ENCODE results near the gene CCDC117.
A peak's percentile ranks its signal among the peaks of the same experiment; 100 is the strongest.

The CCDC117 gene

DNA sequence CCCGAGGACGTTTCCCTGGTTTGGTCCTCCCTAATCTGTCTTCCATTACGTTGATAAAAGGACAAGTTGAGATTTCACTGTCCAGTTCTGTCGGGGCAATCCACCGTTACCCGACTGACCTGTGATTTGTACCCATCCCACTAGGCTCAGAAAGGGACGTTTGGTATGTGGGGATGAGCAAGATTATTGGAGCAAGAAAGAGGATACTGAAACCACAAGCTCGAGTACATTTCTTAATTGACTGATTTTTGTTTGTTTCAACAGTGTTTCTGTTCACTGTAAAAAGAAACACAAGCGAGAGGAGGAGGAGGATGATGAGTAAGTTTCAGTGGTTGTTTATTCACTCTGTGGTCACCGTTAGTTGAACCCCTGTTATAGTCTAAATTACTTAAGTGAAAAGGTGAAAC, 969 bp downstream of the CCDC117 start:
- Histone ChIP-seq H3F3A (ENCODE audit: insufficient read depth) (no peaks in the 10 kb centered on the region), H2AFZ (ENCODE audit: low read depth, low read length, severe bottlenecking) (peak overlapping the region; percentile 65), H3K4me3 (ENCODE audit: insufficient read depth, low read length, poor library complexity, severe bottlenecking) (peak overlapping the region; percentile 87), H3K27me3 (ENCODE audit: low read length) (no peaks in the 10 kb centered on the region), H3K9ac (ENCODE audit: low read length) (peak overlapping the region; percentile 68), H3K9me3 (ENCODE audit: insufficient read depth, low read length) (no peaks in the 10 kb centered on the region), H3K9me2 (replicated peaks; ENCODE audit: insufficient read depth, low read length) (no peaks in the 10 kb centered on the region), H4K20me1 (ENCODE audit: low read depth, low read length) (no peaks in the 10 kb centered on the region), H3K4me2 (ENCODE audit: low read depth, low read length, poor library complexity, severe bottlenecking) (peak overlapping the region; percentile 82), H3K79me2 (ENCODE audit: insufficient read depth, low read length) (peaks cover 37% of the 10 kb centered on the region), H3K36me3 (ENCODE audit: low read length) (no peaks in the 10 kb centered on the region), H3K27ac (ENCODE audit: low read depth, low read length) (peak overlapping the region; percentile 11)
- TF ChIP-seq, protein P1, sequence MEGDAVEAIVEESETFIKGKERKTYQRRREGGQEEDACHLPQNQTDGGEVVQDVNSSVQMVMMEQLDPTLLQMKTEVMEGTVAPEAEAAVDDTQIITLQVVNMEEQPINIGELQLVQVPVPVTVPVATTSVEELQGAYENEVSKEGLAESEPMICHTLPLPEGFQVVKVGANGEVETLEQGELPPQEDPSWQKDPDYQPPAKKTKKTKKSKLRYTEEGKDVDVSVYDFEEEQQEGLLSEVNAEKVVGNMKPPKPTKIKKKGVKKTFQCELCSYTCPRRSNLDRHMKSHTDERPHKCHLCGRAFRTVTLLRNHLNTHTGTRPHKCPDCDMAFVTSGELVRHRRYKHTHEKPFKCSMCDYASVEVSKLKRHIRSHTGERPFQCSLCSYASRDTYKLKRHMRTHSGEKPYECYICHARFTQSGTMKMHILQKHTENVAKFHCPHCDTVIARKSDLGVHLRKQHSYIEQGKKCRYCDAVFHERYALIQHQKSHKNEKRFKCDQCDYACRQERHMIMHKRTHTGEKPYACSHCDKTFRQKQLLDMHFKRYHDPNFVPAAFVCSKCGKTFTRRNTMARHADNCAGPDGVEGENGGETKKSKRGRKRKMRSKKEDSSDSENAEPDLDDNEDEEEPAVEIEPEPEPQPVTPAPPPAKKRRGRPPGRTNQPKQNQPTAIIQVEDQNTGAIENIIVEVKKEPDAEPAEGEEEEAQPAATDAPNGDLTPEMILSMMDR (IDR thresholded peaks at IDR 0.05; ENCODE audit: insufficient read depth, low read length, poor library complexity, severe bottlenecking) = no peak
- no peak for TF ChIP-seq EZH2phosphoT487 (conservative IDR thresholded peaks at IDR 0.05; ENCODE audit: low read length)

DNA sequence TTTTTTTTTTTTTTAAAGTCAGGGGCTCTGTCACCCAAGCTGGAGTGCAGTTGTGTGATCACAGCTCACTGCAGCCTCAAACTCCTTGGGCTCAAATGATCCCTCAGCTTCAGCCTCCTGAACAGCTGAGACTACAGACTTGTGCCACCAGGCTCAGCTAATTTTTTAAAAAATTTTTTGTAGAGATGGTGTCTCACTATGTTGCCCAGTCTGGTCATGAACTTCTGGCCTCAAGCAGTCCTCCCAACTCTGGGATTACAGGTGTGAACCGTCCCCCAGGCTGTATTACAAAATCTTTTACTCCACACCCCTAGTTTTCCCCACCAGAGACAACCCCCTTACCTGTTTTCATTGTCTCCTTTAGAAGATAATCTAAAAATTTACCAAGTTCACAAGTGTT, 1.9 kb downstream of the CCDC117 start:
- no peaks in the 10 kb centered on the region for H3K9me2 ChIP-seq (replicated peaks; ENCODE audit: insufficient read depth, low read length)
- no peak for TF ChIP-seq EZH2phosphoT487 (conservative IDR thresholded peaks at IDR 0.05; ENCODE audit: low read length)
- TF ChIP-seq, protein P1 (IDR thresholded peaks at IDR 0.05; ENCODE audit: insufficient read depth, low read length, poor library complexity, severe bottlenecking) = no peak
- peak overlapping the region; percentile 8 for H3K4me2 ChIP-seq (ENCODE audit: low read depth, low read length, poor library complexity, severe bottlenecking)
- no peaks in the 10 kb centered on the region for H3K9me3 ChIP-seq (ENCODE audit: insufficient read depth, low read length)
- H3K9ac ChIP-seq (ENCODE audit: low read length) = no peak overlapping the region
- no peaks in the 10 kb centered on the region for H3K36me3 ChIP-seq (ENCODE audit: low read length)
- no peak overlapping the region for H3K4me3 ChIP-seq (ENCODE audit: insufficient read depth, low read length, poor library complexity, severe bottlenecking)
- H3K27me3 ChIP-seq (ENCODE audit: low read length) = no peaks in the 10 kb centered on the region
- H3F3A ChIP-seq (ENCODE audit: insufficient read depth) = no peaks in the 10 kb centered on the region
- no peak overlapping the region for H2AFZ ChIP-seq (ENCODE audit: low read depth, low read length, severe bottlenecking)
- no peaks in the 10 kb centered on the region for H4K20me1 ChIP-seq (ENCODE audit: low read depth, low read length)
- peaks cover 37% of the 10 kb centered on the region for H3K79me2 ChIP-seq (ENCODE audit: insufficient read depth, low read length)
- H3K27ac ChIP-seq (ENCODE audit: low read depth, low read length) = no peak overlapping the region

GRCh38 chr22:28779833-28780232, 7.3 kb downstream of the CCDC117 start:
- peaks cover 28% of the 10 kb centered on the region for H3K79me2 ChIP-seq (ENCODE audit: insufficient read depth, low read length)
- no peak overlapping the region for H3K27ac ChIP-seq (ENCODE audit: low read depth, low read length)
- no peak overlapping the region for H3K4me3 ChIP-seq (ENCODE audit: insufficient read depth, low read length, poor library complexity, severe bottlenecking)
- H3K4me2 ChIP-seq (ENCODE audit: low read depth, low read length, poor library complexity, severe bottlenecking) = no peak overlapping the region
- TF ChIP-seq, protein P1 (IDR thresholded peaks at IDR 0.05; ENCODE audit: insufficient read depth, low read length, poor library complexity, severe bottlenecking) = no peak
- no peak for TF ChIP-seq EZH2phosphoT487 (conservative IDR thresholded peaks at IDR 0.05; ENCODE audit: low read length)
- no peaks in the 10 kb centered on the region for H3K9me3 ChIP-seq (ENCODE audit: insufficient read depth, low read length)
- H2AFZ ChIP-seq (ENCODE audit: low read depth, low read length, severe bottlenecking) = no peak overlapping the region
- H3K9ac ChIP-seq (ENCODE audit: low read length) = no peak overlapping the region
- H3K36me3 ChIP-seq (ENCODE audit: low read length) = 0 out of 2 replicates have a peak, but pooled peaks cover 6% of the 10 kb centered on the region
- H3K27me3 ChIP-seq (ENCODE audit: low read length) = no peaks in the 10 kb centered on the region
- H3F3A ChIP-seq (ENCODE audit: insufficient read depth) = no peaks in the 10 kb centered on the region
- no peaks in the 10 kb centered on the region for H3K9me2 ChIP-seq (replicated peaks; ENCODE audit: insufficient read depth, low read length)
- H4K20me1 ChIP-seq (ENCODE audit: low read depth, low read length) = peaks cover 6% of the 10 kb centered on the region; the same call in 1 of the 2 replicates
